Skeletal muscle tissue (tissue), 4 donors: ENCODE measurements around the gene CHRND. TPM values are rescaled to one million over a fixed set of nuclear protein-coding genes. Genes with fewer than 3 reads are reported as not detected.

Experiments
- H3K27ac ChIP-seq: one replicate; pipeline ENCODE4 v1.7.0; 2013; ENCODE audit warnings: mild to moderate bottlenecking, low read depth, low read length, inconsistent platforms
- H3K27me3 ChIP-seq, 3 donors: one replicate each; pipeline ENCODE4 v1.7.0; 2013; ENCODE audit warnings: low read length in 3 of 3; ENCODE audit not compliant: control insufficient read depth in 3 of 3, insufficient read depth in 3 of 3
- H3K36me3 ChIP-seq, 3 donors: one replicate each; pipeline ENCODE4 v1.7.0; 2013; ENCODE audit warnings: low read length in 3 of 3; ENCODE audit not compliant: control insufficient read depth in 3 of 3, insufficient read depth in 3 of 3
- H3K4me1 ChIP-seq, 3 donors: one replicate each; pipeline ENCODE4 v1.7.0; 2013; ENCODE audit warnings: low read length in 3 of 3, mild to moderate bottlenecking in 3 of 3; ENCODE audit not compliant: control insufficient read depth in 3 of 3, insufficient read depth in 3 of 3
- H3K4me3 ChIP-seq, 3 donors: one replicate each; pipeline ENCODE4 v1.7.0; 2013; ENCODE audit warnings: low read length in 3 of 3
- H3K9ac ChIP-seq, 3 donors: one replicate each; pipeline ENCODE4 v1.7.0; 2013; ENCODE audit warnings: low read length in 3 of 3, mild to moderate bottlenecking in 3 of 3, moderate library complexity in 2 of 3, low read depth in 1 of 3
- H3K9me3 ChIP-seq, 3 donors: one replicate each; pipeline ENCODE4 v1.7.0; 2013; ENCODE audit warnings: low read length in 3 of 3; ENCODE audit not compliant: control insufficient read depth in 3 of 3
- total RNA-seq: library from RNA; depleted of rRNA; stranded (reverse); fragments of >200 nt; gene quantifications from one replicate; pipeline ENCODE4 v1.2.3, GENCODE V29; 2014
- donor health status: Osteomylitis.

The CHRND gene
- total RNA-seq, 1 donor from 2014 or later = 32.9 TPM

DNA sequence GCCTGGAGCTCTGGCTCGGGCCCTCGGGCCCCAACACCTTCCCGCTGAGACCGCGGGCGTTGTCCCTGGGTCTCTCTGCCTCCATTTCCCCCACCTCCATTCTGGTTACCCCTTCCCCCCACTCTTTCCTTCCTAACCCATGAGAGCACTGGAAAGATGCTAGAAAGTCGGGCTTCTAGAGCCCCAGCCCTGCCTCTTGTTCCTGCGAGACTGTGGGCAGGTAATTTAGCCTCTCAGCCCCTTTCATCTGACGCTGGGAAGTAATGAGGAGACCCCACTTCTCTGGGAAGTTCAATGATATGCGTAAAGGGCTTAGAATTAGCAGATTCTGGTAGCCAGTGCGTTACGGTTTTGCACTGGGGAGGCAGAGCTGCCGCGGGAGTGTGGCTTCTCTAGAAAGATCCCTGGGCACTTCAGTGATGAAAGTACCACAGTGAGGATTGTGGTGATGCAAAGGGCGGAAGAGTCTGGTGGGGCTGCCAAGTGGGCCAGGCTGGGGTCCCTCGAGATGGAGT is 22.1 kb upstream of the CHRND start:
- Histone ChIP-seq H3K4me3 (peak overlapping the region in 1 of 3 donors; percentile 61), H3K9ac (no peak overlapping the region)

DNA sequence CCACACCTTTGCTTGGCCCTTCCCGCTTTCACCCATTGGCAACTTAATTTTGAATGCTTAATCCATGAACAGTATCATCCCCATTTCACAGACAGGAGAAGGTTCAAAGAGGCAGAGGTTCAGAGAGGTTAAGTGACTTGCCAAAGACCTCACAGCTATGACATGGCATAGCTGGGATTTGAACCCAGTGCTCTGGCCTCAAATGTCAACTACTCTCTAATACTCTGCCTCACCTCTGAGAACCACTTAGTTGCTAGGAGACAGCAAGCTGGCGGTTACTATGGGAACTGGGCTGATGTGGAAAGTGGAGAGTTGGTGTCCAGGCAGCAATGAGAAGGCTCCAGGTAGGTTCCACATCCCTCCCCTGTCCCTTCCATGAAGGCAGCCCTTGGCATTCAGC is 21.5 kb upstream of the CHRND start:
- Histone ChIP-seq H3K9me3 (no peaks in the 10 kb centered on the region), H3K4me3 (no peak overlapping the region), H3K9ac (no peak overlapping the region), H3K27ac (no peak overlapping the region), H3K4me1 (peaks cover 5 to 10% (median 9%) of the 10 kb centered on the region in 3 donors), H3K36me3 (no peaks in the 10 kb centered on the region), H3K27me3 (peaks cover 0 to 16% (median 8%) of the 10 kb centered on the region in 3 donors)

More for the DNA sequence above, 22.1 kb upstream of the CHRND start:
- Histone ChIP-seq H3K4me1 (peaks cover 5 to 10% (median 9%) of the 10 kb centered on the region in 3 donors), H3K36me3 (no peaks in the 10 kb centered on the region), H3K9me3 (no peaks in the 10 kb centered on the region), H3K27ac (no peak overlapping the region), H3K27me3 (peaks cover 0 to 16% (median 8%) of the 10 kb centered on the region in 3 donors)

DNA sequence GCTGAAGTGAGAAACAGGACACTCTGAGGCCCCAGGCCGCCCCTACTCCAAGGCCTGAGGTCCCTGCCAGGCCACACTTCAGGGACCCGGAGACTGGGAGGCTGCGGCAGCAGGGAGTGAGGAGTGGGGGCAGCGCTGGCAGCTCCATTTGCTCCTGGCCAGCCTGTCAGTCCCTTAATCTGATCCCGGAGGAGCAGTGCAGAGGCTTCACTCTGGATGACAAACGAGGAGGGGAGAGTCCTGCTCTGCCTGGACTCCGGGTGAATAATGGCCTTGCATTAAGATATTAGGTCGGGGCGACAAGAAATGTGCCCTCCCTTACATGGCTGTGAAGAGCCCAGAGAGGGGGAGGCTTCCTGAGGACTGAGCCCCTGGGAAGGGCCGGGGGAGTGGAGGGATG is 20.1 kb upstream of the CHRND start:
- Histone ChIP-seq H3K36me3 (no peaks in the 10 kb centered on the region), H3K4me3 (no peak overlapping the region), H3K27ac (no peak overlapping the region), H3K9ac (no peak overlapping the region), H3K4me1 (peaks cover 5 to 10% (median 9%) of the 10 kb centered on the region in 3 donors), H3K9me3 (no peaks in the 10 kb centered on the region), H3K27me3 (peaks cover 0 to 13% (median 8%) of the 10 kb centered on the region in 3 donors)

DNA sequence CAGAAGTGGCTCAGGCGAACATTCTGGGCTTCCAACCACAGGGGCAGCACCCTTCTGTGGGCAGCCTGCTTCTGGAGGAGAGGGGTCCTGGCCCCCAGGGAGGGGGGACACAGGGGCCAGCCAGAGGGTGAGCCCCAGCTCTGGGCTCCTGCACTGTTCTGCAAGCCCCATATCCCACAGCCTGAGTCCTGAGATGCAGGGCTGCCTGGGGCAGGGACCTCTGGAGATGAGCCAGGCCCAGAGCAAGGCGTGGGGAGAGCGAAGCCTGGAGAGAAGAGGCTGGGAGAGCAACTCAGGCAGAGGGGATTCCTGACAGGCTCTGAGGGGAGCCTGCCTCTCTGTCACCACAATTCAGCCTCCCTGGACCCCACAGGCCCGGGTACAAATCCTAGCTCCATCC is 19.3 kb upstream of the CHRND start:
- H3K36me3 ChIP-seq = no peaks in the 10 kb centered on the region
- no peak overlapping the region for H3K27ac ChIP-seq
- H3K4me1 ChIP-seq = peaks cover 10 to 12% (median 12%) of the 10 kb centered on the region in 3 donors
- no peak overlapping the region for H3K9ac ChIP-seq
- H3K4me3 ChIP-seq = no peak overlapping the region
- H3K9me3 ChIP-seq = no peaks in the 10 kb centered on the region
- H3K27me3 ChIP-seq = peaks cover 0 to 13% (median 8%) of the 10 kb centered on the region in 3 donors

DNA sequence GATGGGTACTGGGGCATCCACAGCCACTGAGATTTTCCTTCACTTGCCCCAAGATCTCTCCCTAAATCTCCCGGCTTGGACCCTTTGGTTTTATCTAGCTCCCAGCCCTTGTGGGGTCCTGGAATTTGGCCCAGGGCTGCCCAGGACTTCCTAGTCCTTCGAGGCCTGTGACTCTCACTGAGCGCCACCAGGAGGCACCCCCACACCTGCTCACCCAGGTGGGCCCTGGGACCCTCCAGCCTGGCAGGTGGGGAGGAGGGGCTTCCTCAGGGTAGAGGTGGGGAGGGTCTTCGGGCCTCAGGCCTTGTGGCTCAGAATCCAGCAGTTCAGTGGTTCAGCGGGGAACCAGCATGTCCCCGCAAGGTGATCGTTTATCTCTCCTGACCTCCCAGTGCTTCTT is 17.7 kb upstream of the CHRND start:
- H3K4me3 ChIP-seq = no peak overlapping the region
- H3K9me3 ChIP-seq = no peaks in the 10 kb centered on the region
- H3K27ac ChIP-seq = no peak overlapping the region
- H3K36me3 ChIP-seq = no peaks in the 10 kb centered on the region
- no peak overlapping the region for H3K9ac ChIP-seq
- H3K4me1 ChIP-seq = peaks cover 20 to 24% (median 22%) of the 10 kb centered on the region in 3 donors
- peaks cover 0 to 13% (median 8%) of the 10 kb centered on the region in 3 donors for H3K27me3 ChIP-seq

DNA sequence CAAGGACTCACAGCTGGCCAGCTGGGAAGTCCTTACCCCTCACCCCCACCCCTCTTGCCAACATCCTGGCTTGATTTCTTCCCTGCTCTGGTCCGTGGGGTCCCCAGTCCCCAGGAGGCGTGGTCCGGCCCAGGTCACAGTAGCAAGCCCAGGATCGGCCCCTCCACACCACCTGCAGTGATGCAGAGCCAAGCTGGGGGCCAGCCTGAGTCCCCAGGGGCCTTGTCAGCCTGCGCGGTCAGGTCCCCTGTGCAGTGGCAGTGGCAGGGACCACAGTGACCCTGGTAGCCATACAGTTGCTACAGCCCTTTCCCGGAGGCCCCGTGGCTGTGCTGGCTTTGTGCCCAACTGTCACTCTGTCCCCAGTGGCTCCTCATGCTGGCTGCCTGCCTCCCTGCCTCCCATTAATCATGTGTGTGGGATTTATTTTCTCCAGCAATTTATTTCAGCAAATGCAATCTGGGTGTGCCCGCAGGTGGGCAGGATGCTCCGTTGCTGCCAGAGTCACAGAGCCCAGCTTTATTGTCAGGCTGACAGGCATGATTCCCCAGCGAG is 14.5 kb upstream of the CHRND start:
- H3K4me1 ChIP-seq = peaks cover 34 to 47% (median 43%) of the 10 kb centered on the region in 3 donors
- H3K9ac ChIP-seq = peak overlapping the region in 1 of 3 donors; percentile 45
- H3K9me3 ChIP-seq = no peaks in the 10 kb centered on the region
- peak overlapping the region in 1 of 3 donors; percentile 13 for H3K4me3 ChIP-seq
- no peaks in the 10 kb centered on the region for H3K36me3 ChIP-seq
- peaks cover 0 to 4% (median 0%) of the 10 kb centered on the region in 3 donors for H3K27me3 ChIP-seq
- no peak overlapping the region for H3K27ac ChIP-seq

DNA sequence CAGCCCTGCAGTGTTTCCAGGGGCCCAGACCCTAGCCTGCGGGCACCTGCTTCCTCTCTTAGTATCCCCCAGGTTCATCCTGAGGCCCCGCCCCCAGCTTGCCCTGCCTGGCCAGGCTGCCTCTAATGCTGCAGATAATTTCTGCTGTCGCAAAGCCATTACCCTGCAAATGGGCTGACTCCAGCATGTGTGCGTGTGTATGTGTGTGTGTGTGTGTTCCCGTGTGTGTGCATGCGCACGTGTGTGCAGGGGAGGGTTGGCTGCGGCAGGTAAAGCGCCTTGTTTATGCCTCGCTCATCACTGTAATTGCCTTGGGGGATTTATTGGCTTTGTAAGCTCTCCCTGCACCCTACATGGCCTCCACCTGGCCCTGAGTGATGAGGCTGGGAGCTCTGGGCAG is 13.4 kb upstream of the CHRND start:
- no peak overlapping the region for H3K4me3 ChIP-seq
- peak overlapping the region in 1 of 3 donors; percentile 45 for H3K9ac ChIP-seq
- H3K9me3 ChIP-seq = no peaks in the 10 kb centered on the region
- peaks cover 0 to under 1% (median 0%) of the 10 kb centered on the region in 3 donors for H3K27me3 ChIP-seq
- H3K27ac ChIP-seq = no peak overlapping the region
- no peaks in the 10 kb centered on the region for H3K36me3 ChIP-seq
- peaks cover 34 to 50% (median 43%) of the 10 kb centered on the region in 3 donors for H3K4me1 ChIP-seq

DNA sequence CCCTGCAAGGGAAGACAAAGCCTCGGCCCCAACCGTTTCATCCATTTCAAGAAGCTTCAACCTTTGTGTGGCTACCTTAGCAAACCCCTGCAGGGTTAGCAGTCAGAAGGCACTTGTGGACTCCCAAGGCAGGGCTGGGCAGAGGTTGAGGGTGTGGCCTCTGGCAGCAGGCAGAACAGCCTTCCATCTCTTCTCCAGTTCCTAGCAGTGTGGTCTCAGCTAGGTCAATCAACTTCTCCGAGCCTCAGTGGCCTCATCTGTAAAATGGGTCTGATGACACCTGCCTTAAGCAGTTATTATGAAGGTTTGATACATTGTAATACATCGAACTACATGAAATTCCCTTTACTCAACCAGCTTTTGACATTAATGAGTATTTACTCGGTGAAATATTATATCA is 12.6 kb upstream of the CHRND start:
- Histone ChIP-seq H3K27me3 (peaks cover 0 to 3% (median 0%) of the 10 kb centered on the region in 3 donors), H3K36me3 (no peaks in the 10 kb centered on the region), H3K4me3 (no peak overlapping the region), H3K4me1 (peaks cover 34 to 50% (median 43%) of the 10 kb centered on the region in 3 donors), H3K27ac (no peak overlapping the region), H3K9me3 (no peaks in the 10 kb centered on the region), H3K9ac (peak overlapping the region in 1 of 3 donors; percentile 33)

DNA sequence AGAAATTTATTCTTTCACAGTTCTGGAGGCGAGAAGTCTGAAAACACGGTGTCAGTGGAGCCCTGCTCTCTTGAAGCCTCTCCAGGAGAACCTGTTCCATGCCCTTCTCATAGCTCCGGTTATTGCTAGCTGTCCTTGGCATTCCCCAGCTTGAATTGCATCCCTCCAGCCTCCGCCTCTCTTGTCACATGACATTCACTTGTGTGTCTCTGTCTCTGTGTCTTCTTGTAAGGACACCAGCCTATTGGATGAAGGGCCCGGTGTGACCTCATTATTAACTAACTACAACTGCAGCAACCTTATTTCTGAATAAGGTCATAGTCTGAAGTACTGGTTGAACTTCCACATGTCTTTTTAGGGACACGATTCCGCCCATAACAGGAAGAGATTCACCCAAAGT is 10.3 kb upstream of the CHRND start:
- Histone ChIP-seq H3K4me3 (peak overlapping the region in 1 of 3 donors; percentile 19), H3K27ac (no peak overlapping the region), H3K4me1 (peaks cover 34 to 50% (median 43%) of the 10 kb centered on the region in 3 donors), H3K9me3 (no peaks in the 10 kb centered on the region), H3K36me3 (no peaks in the 10 kb centered on the region), H3K9ac (peak overlapping the region in 1 of 3 donors; percentile 55), H3K27me3 (peaks cover 0 to 5% (median 3%) of the 10 kb centered on the region in 3 donors)

DNA sequence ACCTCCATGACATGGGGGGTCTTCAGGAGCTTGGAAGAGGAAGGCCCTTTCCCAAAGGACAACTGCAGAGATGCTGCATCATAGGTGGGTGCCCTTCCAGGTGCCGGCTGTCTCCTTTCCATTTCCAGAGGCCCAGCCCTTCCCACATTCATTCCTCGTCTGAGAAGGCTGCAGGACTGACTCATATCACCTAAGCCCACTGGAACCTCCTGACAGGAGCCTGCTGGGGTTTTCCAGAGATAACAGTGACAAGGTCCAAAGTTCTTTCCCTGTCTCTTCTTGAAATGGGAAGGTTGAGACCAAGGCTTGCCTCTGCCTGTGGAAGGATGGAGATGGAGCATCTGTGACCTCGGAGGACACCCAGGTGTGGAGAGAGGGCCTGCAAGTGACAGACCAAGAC is 9.4 kb upstream of the CHRND start:
- Histone ChIP-seq H3K9ac (no peak overlapping the region), H3K4me1 (peaks cover 30 to 48% (median 42%) of the 10 kb centered on the region in 3 donors), H3K4me3 (no peak overlapping the region), H3K36me3 (no peaks in the 10 kb centered on the region), H3K9me3 (no peaks in the 10 kb centered on the region), H3K27me3 (peaks cover 0 to 5% (median 5%) of the 10 kb centered on the region in 3 donors), H3K27ac (no peak overlapping the region)
